HAP-1 (cell line): ENCODE results near the gene CPA1.

Experiments
- DNase-seq, 2 experiments: peaks; one replicate each; pipeline ENCODE4 v3.0.0-alpha.2; 2016 to 2020; ENCODE audit warnings: low spot score in 2 of 2
- H3K27me3 ChIP-seq: fragments of 250-450 bp; sonication (Bioruptor Pico); 2 replicates; pipeline ENCODE4 v1.5.1; 2020; ENCODE audit warnings: low read depth, mild to moderate bottlenecking, moderate library complexity
- H3K36me3 ChIP-seq: fragments of 250-450 bp; sonication (Bioruptor Pico); replicated peaks from 2 replicates; pipeline ENCODE4 v1.5.1; 2020; ENCODE audit warnings: mild to moderate bottlenecking
- H3K4me1 ChIP-seq: fragments of 250-450 bp; sonication (Bioruptor Pico); 2 replicates; pipeline ENCODE4 v1.5.1; 2020; ENCODE audit warnings: mild to moderate bottlenecking
- H3K4me3 ChIP-seq: fragments of 250-450 bp; sonication (Bioruptor Pico); 2 replicates; pipeline ENCODE4 v1.5.1; 2020; ENCODE audit warnings: mild to moderate bottlenecking, moderate library complexity
- H3K9me3 ChIP-seq: fragments of 250-450 bp; sonication (Bioruptor Pico); 2 replicates; pipeline ENCODE4 v1.5.1; 2020; ENCODE audit warnings: mild to moderate bottlenecking, moderate library complexity
- in situ Hi-C: fragments of 300-500 bp; cut with MboI; formaldehyde crosslinking; loops from 3 replicates; pipeline ENCODE4 v1.14.3; 2020; ENCODE audit warnings: low sequenced_read_pairs, inconsistent platforms, mixed read lengths

CPA1 gene

GRCh38 chr7:130362251-130362816 is 18.0 kb upstream of the CPA1 start:
- 0 out of 2 replicates have a peak, but pooled peaks cover 3% of the 10 kb centered on the region for H3K9me3 ChIP-seq
- in situ Hi-C loops, result no loop called here
- no peaks in the 10 kb centered on the region for H3K27me3 ChIP-seq
- no peaks in the 10 kb centered on the region for H3K36me3 ChIP-seq
- H3K4me1 ChIP-seq, result no peaks in the 10 kb centered on the region
- H3K4me3 ChIP-seq, result no peak overlapping the region
- no peak for DNase-seq

DNA sequence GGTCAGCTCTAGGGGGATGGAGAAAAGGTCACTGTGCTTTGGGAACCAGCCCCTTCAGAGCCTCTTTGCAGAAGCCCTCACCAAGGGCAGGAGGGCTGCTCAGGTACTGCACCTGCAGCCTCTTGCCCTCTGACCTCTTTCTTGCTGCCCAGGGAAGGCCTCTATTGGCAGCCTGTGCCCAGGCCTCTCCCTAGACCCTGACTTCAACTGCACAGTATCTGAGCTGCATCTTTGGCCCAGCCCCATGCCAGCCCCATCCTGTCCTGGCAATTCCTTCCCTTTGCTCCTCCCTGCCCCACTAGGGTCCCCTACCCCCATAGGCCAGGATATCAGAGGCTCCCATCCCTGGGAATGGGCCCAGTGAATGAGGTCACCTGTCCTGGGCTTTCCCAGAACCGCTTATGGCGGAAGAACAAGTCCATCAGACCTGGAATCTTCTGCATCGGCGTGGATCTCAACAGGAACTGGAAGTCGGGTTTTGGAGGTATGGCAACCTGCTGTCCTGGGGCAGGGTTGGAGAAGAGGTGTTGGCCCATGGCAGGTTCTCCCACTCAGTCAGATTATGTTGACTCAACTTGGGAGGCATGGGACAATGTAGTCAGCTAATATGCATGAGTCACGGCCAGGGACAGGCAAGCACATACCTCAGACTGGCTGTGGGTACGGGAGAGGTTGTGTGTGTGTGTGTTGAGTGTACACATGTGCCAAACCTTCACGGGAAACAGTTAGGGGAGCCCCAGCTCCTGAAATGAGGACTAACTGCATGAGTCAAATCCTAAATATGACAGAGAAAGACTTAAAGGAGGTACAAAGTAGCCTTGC is 17.1 kb upstream of the CPA1 start:
- in situ Hi-C loops, result no loop called here
- Histone ChIP-seq H3K9me3 (0 out of 2 replicates have a peak, but pooled peaks cover 3% of the 10 kb centered on the region), H3K27me3 (no peaks in the 10 kb centered on the region), H3K4me3 (no peak overlapping the region), H3K4me1 (no peaks in the 10 kb centered on the region), H3K36me3 (no peaks in the 10 kb centered on the region)
- no peak for DNase-seq

DNA sequence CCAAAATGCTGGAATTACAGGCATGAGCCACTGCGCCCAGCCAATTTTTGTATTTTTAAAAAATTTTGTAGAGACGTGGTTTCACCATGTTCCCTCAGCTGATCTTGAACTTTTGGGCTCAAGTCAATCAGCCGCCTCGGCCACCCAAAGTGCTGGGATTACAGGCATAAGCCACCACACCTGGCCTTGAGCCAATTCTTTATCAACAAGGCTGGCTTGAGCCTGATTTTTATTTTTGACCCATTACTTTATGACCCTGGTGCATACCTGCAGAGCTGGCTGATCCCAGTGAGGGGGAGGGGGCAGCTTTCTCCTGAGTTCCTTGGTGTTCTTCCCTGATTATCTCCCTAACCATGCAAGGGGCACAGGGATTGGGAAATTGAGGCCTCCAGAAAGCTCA is 15.8 kb upstream of the CPA1 start:
- 0 out of 2 replicates have a peak, but pooled peaks cover 3% of the 10 kb centered on the region for H3K9me3 ChIP-seq
- H3K27me3 ChIP-seq, result no peaks in the 10 kb centered on the region
- no peaks in the 10 kb centered on the region for H3K36me3 ChIP-seq
- no peak for DNase-seq
- H3K4me3 ChIP-seq, result no peak overlapping the region
- in situ Hi-C loops, result no loop called here
- no peaks in the 10 kb centered on the region for H3K4me1 ChIP-seq

- no peaks in the 10 kb centered on the region for H3K27me3 ChIP-seq
- no peaks in the 10 kb centered on the region for H3K36me3 ChIP-seq
- no peak overlapping the region for H3K4me3 ChIP-seq
- 0 out of 2 replicates have a peak, but pooled peaks cover 3% of the 10 kb centered on the region for H3K9me3 ChIP-seq
- no peak for DNase-seq
- H3K4me1 ChIP-seq, result no peaks in the 10 kb centered on the region
- in situ Hi-C loops, result no loop called here
Observed at GRCh38 chr7:130365088-130365487, 15.2 kb upstream of the CPA1 start.

- Histone ChIP-seq H3K4me3 (no peak overlapping the region), H3K27me3 (no peaks in the 10 kb centered on the region), H3K4me1 (no peaks in the 10 kb centered on the region), H3K36me3 (no peaks in the 10 kb centered on the region), H3K9me3 (no peaks in the 10 kb centered on the region)
- no peak for DNase-seq
- in situ Hi-C loops, result no loop called here
Observed at GRCh38 chr7:130365511-130366441, 14.5 kb upstream of the CPA1 start.

GRCh38 chr7:130366564-130366963 is 13.7 kb upstream of the CPA1 start:
- no peaks in the 10 kb centered on the region for H3K9me3 ChIP-seq
- no peaks in the 10 kb centered on the region for H3K27me3 ChIP-seq
- no peak overlapping the region for H3K4me3 ChIP-seq
- in situ Hi-C loops, result no loop called here
- no peaks in the 10 kb centered on the region for H3K4me1 ChIP-seq
- H3K36me3 ChIP-seq, result no peaks in the 10 kb centered on the region
- no peak for DNase-seq

DNA sequence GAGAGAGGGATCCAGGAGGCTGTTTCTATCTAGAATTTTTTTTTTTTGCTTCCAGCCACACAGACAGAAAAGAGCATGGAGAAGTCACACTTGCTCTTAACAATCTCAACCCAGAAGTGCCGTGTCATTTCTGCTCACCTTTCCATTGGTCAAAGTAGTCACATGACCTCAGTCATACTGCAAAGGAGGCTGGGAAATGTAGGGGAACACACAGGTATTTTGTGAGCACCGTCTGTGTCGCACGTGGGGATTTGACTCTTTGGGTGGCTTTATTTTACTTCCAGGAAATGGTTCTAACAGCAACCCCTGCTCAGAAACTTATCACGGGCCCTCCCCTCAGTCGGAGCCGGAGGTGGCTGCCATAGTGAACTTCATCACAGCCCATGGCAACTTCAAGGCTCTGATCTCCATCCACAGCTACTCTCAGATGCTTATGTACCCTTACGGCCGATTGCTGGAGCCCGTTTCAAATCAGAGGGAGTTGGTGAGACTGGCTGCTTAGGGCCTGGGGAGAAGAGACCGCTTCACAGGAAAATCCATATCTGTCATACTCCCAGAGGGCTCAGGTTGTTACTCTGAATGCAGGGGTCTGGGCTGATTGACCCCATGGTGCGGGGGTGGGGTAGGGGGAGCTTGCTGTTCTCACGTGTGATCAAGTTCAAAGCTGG is 13.1 kb upstream of the CPA1 start:
- H3K9me3 ChIP-seq, result no peaks in the 10 kb centered on the region
- H3K36me3 ChIP-seq, result no peaks in the 10 kb centered on the region
- in situ Hi-C loops, result no loop called here
- no peak overlapping the region for H3K4me3 ChIP-seq
- no peaks in the 10 kb centered on the region for H3K27me3 ChIP-seq
- H3K4me1 ChIP-seq, result no peaks in the 10 kb centered on the region
- DNase-seq, result no peak

DNA sequence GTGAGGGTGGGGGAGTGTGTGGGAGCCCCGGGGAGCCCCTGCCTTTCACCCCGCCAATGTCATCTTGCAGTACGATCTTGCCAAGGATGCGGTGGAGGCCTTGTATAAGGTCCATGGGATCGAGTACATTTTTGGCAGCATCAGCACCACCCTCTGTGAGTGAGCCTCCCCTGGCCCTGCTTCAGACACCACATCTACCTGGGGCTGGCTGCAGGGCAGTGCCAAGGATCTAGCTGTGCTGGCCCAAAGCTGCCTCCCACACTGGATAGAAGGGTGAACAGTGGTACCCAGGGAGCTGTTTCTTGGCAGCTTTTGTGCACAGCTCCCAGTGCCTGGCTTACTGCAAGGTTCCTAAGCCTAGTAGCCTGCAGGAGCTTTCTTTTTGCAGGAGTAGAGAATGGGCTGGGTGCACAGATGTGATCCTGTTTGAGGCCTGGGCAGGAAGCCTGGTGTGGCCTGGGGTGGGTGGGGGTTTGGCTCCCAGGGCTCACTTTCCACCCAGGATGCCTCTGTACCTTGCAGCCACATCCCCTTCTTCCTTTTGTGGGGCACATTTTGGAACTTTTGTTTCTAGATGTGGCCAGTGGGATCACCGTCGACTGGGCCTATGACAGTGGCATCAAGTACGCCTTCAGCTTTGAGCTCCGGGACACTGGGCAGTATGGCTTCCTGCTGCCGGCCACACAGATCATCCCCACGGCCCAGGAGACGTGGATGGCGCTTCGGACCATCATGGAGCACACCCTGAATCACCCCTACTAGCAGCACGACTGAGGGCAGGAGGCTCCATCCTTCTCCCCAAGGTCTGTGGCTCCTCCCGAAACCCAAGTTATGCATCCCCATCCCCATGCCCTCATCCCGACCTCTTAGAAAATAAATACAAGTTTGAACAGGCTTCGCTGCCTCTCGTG is 12.2 kb upstream of the CPA1 start:
- H3K36me3 ChIP-seq, result no peaks in the 10 kb centered on the region
- no peak overlapping the region for H3K4me3 ChIP-seq
- DNase-seq, result no peak
- H3K4me1 ChIP-seq, result no peaks in the 10 kb centered on the region; the same call in 1 of the 2 replicates
- H3K27me3 ChIP-seq, result no peaks in the 10 kb centered on the region
- H3K9me3 ChIP-seq, result no peaks in the 10 kb centered on the region
- in situ Hi-C loops, result no loop called here

DNA sequence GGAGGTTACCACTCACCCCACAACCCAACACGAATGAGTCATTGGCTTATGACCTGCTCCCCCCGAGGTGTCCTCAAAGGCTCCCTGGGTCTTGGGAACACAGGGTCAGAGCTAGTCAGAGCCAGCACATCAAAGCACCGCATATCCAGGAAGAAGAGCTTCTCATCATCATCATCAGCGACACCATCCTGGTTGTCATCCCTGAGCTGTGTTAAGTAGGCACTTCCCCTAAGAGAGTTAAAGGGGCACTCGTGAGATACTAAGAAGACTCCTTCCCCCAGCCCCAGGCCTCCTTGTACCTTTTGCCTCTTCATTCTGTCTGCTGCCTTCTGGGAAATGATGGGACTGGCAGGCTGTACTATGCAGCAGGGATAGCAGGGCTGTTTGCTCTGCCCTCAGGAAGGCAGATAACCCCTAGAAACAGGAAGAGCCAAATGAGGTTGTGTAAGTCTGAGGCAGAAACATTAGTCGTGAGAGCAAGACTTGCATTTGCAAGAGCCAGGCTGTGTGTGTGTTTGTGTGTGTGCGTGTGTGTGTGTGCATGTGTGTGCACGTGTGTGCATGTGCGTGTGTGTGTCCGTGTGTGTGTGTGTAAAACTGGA is 11.1 kb upstream of the CPA1 start:
- Histone ChIP-seq H3K27me3 (no peaks in the 10 kb centered on the region), H3K36me3 (no peaks in the 10 kb centered on the region), H3K9me3 (no peaks in the 10 kb centered on the region), H3K4me3 (no peak overlapping the region), H3K4me1 (peaks cover 6% of the 10 kb centered on the region)
- DNase-seq, result no peak
- in situ Hi-C loops, result no loop called here

GRCh38 chr7:130369831-130370550 is 10.3 kb upstream of the CPA1 start:
- DNase-seq, result no peak
- Histone ChIP-seq H3K4me1 (peaks cover 6% of the 10 kb centered on the region), H3K27me3 (no peaks in the 10 kb centered on the region), H3K36me3 (no peaks in the 10 kb centered on the region), H3K9me3 (no peaks in the 10 kb centered on the region), H3K4me3 (no peak overlapping the region)
- in situ Hi-C loops, result no loop called here

GRCh38 chr7:130371046-130371445 is 9.2 kb upstream of the CPA1 start:
- DNase-seq, result no peak
- Histone ChIP-seq H3K36me3 (no peaks in the 10 kb centered on the region), H3K9me3 (no peaks in the 10 kb centered on the region), H3K4me1 (peaks cover 6% of the 10 kb centered on the region), H3K4me3 (no peak overlapping the region), H3K27me3 (no peaks in the 10 kb centered on the region)
- in situ Hi-C loops, result no loop called here
